ENCODE results near the gene MAML3. TPM values are rescaled to one million over a fixed set of nuclear protein-coding genes. Genes with fewer than 3 reads are reported as not detected.

The MAML3 gene
- polyA plus RNA-seq, 6 donors from 2014 or later, result 0.37 to 2.7 (median 1.1) TPM

DNA sequence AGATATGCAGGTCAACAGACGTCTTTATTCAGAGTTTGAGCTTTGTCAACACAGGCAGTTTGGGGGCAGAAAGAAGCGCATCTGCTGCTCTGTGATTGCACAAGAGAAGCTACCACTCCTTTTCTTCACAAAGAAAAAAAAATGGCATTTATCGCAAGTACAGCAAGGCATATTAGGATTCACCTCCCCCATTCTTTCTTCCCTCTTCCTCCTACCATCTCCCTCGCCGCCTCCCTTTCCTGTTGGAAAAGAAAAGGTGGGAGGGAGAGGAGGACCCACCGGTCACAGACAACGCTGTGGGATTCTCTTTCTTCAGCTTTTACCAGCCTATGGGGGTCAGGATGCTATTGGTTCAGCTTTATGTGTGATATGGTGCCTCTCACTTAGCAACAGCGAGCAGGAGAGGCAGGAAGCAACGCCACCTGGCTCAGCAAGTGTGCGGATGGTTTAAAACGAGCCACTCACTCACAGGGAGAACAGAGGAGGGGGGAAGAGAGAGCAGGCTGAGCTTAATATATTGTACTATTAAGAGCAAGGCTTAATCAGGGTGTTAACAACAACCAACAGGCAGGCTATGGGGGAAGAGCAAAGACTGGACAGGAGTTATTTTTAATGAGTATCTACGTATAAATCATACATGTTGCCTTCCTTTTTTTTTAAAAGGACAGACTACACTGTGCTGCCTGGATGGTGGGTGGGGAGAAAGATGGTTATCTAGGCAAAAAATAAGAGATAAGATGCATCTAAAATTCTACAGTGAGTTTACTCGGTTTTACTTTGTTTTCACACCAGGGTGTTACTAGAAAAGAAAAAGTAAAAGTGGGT, 104.7 kb downstream of the MAML3 start:
- Mint-ChIP-seq H3K36me3 (no peaks in the 10 kb centered on the region), H3K27me3 (peaks cover 0 to 3% (median 0%) of the 10 kb centered on the region in 3 donors), H3K4me3 (peak overlapping the region; percentile 60 to 92 (median 84)), H3K4me1 (peaks cover 16 to 38% (median 30%) of the 10 kb centered on the region in 3 donors), H3K9me3 (no peaks in the 10 kb centered on the region), H3K27ac (peak overlapping the region; percentile 85 to 97 (median 86))
- peak; percentile 87 for ATAC-seq (ENCODE audit: low read depth in 2 of 2)
- peak; percentile 61 for DNase-seq

DNA sequence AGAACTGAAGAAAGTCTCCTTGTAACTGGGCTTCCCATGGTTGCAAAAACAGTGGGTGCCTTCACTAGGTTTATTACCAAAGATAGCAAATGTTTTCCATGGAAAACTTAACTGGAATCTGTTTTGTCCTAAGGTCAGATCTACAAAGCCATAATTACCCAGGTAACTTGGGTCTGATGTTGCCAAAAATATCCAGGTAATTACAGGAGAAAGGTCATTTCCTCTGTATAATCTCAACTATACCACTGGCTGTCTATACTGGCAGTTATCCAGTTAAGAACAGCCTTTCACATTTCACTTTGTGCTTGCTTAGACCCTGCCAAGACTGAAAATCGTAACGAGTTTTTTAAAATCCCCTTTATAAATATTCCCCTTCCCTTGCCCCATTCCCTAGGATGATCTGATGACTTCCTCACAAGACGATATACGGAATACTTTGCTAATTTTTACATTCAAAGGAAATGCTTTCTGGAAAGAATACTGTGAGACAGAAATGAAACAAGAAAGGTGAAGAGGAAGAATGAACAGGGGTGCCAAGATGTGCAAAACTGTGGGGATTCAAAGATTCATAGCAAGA, 105.5 kb downstream of the MAML3 start:
- Mint-ChIP-seq H3K4me3 (peak overlapping the region; percentile 60 to 92 (median 84)), H3K4me1 (peaks cover 12 to 31% (median 24%) of the 10 kb centered on the region in 3 donors), H3K9me3 (no peaks in the 10 kb centered on the region), H3K27ac (peak overlapping the region; percentile 49 to 97 (median 86)), H3K36me3 (no peaks in the 10 kb centered on the region), H3K27me3 (peaks cover 0 to 3% (median 0%) of the 10 kb centered on the region in 3 donors)
- ATAC-seq (ENCODE audit: low read depth in 2 of 2) (no peak), DNase-seq (no peak)

DNA sequence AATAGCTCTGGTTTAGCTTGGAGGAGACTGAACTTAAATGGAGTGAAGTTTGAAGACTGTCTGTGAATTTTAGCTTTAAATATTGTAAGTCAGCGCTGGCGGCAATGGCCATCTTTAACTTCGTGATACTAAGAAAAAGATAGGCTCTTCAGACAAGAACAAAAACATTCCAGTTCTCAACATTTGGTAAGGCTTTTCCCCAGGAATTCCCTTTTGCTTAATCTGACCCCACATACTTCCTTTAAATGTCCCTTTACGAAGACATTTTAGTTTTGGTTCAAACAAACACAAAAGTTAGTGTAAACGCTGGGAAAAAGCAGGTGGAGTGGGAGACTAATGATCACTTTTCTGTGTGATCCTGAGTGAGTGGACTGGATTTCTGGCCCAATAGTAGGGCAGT, 106.2 kb downstream of the MAML3 start:
- Mint-ChIP-seq H3K9me3 (no peaks in the 10 kb centered on the region), H3K27me3 (peaks cover 0 to 3% (median 0%) of the 10 kb centered on the region in 3 donors), H3K27ac (peak overlapping the region in 2 of 6 donors; percentile 23 to 52), H3K4me1 (peaks cover 15 to 24% (median 19%) of the 10 kb centered on the region in 3 donors), H3K4me3 (no peak overlapping the region), H3K36me3 (no peaks in the 10 kb centered on the region)
- no peak for DNase-seq
- no peak for ATAC-seq (ENCODE audit: low read depth in 2 of 2)

DNA sequence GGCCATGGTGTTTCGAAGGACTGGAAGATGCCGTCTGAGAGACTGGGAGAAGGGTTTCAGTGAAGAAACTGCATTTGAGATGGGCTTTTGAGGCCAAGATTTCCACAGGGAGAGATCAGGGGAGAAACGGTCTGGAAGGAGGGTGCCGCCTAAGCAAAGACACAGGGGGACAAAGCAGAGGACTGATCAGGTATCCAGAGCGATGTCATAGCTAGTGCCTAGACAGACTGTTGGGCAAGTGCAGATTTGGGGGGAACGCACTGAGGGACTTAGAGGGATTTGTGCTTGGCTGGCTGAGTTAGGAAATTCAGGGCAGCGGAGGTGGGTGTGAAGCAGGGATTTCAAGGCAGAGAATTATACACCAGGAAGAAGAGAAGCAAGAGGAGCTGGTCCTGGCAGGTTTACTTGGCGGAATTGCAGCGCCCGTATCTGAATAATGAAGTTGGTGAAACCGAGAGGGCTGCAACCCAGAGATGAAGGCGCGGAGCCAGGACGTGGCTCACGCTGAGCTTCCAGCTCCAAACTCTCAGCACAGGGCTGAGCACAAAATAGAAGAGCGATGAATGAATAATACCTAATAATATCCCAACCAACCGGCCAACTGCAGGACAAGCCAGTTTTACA, 106.9 kb downstream of the MAML3 start:
- Mint-ChIP-seq H3K27ac (peak overlapping the region in 3 of 6 donors; percentile 41 to 57 (median 52)), H3K27me3 (peaks cover 0 to 3% (median 0%) of the 10 kb centered on the region in 3 donors), H3K4me3 (peak overlapping the region in 2 of 8 donors; percentile 4 to 57), H3K36me3 (no peaks in the 10 kb centered on the region), H3K9me3 (no peaks in the 10 kb centered on the region), H3K4me1 (peaks cover 15 to 23% (median 19%) of the 10 kb centered on the region in 3 donors)
- ATAC-seq (ENCODE audit: low read depth in 2 of 2), result no peak
- DNase-seq, result no peak

DNA sequence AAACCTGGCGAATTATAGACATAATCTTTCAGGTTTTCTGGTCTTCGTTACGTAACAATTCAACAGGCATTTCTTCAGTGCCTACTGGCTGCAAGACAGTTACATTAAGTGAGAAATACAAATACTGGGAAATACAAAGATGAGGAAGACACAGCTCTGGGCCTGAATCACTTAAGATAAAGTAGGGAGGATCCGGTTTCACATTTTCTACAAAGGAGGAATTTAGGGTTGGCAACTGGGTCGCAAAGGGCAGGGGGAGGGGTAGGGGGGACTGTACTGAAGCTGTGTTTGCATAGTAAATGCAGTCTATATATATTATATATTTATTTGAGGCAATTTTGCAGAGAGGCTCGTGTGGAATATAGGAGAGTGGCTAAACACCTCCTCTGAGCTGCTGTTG, 107.4 kb downstream of the MAML3 start:
- ATAC-seq (ENCODE audit: low read depth in 2 of 2), result no peak

DNA sequence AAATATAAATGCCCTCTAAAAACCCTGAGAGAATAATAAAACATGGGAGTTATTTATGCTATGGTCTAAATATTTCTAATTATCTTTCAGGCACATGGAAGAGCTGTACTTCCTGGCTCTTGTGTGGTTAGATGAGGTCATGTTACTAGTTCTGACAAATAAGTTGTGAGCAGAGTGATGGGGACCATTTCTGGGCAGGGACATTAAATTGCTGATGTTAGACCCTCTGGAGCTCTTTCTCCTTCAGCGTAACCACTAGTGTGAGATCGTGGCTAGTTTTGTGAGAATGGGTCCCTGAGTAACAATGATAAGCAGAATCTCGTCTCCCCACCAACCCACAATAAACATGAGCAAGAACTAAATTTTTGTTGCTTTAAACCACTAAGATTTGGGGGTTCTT, 108.0 kb downstream of the MAML3 start:
- Mint-ChIP-seq H3K27ac (peak overlapping the region in 2 of 6 donors; percentile 8 to 53), H3K36me3 (no peaks in the 10 kb centered on the region), H3K9me3 (no peaks in the 10 kb centered on the region), H3K4me1 (peaks cover 15 to 20% (median 19%) of the 10 kb centered on the region in 3 donors), H3K4me3 (no peak overlapping the region), H3K27me3 (peaks cover 0 to 3% (median 0%) of the 10 kb centered on the region in 3 donors)
- ATAC-seq (ENCODE audit: low read depth in 2 of 2), result no peak
- DNase-seq, result no peak

More for the DNA sequence above, 107.4 kb downstream of the MAML3 start:
- no peaks in the 10 kb centered on the region for H3K36me3 Mint-ChIP-seq
- H3K27ac Mint-ChIP-seq, result peak overlapping the region in 2 of 6 donors; percentile 8 to 53
- H3K4me3 Mint-ChIP-seq, result no peak overlapping the region
- no peaks in the 10 kb centered on the region for H3K9me3 Mint-ChIP-seq
- no peak for DNase-seq
- peaks cover 0 to 3% (median 0%) of the 10 kb centered on the region in 3 donors for H3K27me3 Mint-ChIP-seq
- peaks cover 15 to 20% (median 19%) of the 10 kb centered on the region in 3 donors for H3K4me1 Mint-ChIP-seq

DNA sequence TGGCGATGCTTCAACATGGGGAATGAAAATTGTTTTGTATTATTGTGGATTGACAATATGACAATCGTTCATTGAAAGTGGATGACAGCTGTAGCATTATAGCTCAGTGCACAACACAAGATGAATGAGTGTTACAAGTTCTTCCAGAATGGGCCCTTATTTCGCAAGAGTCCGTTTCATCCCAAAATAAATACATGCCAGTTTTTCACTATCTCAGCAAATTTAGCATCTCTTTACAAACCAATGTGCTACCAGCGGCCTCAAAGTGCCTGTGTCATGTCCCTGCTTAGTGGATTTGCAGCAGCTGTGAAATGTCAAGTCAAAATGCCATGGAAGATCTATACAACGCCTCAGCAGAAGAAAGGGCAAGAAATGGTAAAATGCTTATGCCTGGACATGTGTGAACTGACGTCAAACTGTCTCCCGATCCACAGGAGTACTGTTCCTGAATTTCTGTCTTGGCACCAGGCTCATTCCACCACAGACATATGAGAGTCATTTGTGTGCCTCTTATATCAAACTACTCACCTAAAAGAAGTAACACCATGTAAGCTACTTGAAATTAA, 109.6 kb downstream of the MAML3 start:
- Mint-ChIP-seq H3K27ac (peak overlapping the region in 1 of 6 donors; percentile 15), H3K27me3 (peaks cover 0 to 8% (median 0%) of the 10 kb centered on the region in 3 donors), H3K4me3 (no peak overlapping the region), H3K36me3 (no peaks in the 10 kb centered on the region), H3K4me1 (peaks cover 13 to 17% (median 13%) of the 10 kb centered on the region in 3 donors), H3K9me3 (no peaks in the 10 kb centered on the region)
- ATAC-seq (ENCODE audit: low read depth in 2 of 2), result no peak
- no peak for DNase-seq

DNA sequence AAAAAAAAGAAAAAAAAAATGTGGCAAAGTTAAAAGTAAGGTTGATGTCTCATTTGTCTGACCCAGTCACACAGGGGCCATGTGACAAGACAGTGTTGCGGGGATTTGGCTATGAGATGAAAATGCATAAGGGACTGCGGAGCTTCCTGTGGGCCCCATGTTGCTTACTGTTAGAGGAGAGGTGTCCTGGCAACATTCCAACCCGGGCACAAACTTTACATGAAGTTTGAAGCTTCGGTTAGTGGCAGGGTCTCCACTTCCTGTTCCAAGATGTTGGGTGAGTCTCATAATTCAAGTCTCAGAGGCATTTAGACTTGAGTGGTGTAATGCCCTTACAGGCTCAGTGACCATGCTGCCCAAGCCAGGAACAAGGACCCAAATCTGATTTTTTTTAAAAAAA, 111.3 kb downstream of the MAML3 start:
- Mint-ChIP-seq H3K9me3 (no peaks in the 10 kb centered on the region), H3K4me3 (no peak overlapping the region), H3K4me1 (peaks cover 3 to 7% (median 4%) of the 10 kb centered on the region in 3 donors), H3K27ac (peak overlapping the region in 2 of 6 donors; percentile 26 to 52), H3K27me3 (peaks cover 0 to 6% (median 0%) of the 10 kb centered on the region in 3 donors), H3K36me3 (no peaks in the 10 kb centered on the region)
- no peak for ATAC-seq (ENCODE audit: low read depth in 2 of 2)
- DNase-seq, result no peak

DNA sequence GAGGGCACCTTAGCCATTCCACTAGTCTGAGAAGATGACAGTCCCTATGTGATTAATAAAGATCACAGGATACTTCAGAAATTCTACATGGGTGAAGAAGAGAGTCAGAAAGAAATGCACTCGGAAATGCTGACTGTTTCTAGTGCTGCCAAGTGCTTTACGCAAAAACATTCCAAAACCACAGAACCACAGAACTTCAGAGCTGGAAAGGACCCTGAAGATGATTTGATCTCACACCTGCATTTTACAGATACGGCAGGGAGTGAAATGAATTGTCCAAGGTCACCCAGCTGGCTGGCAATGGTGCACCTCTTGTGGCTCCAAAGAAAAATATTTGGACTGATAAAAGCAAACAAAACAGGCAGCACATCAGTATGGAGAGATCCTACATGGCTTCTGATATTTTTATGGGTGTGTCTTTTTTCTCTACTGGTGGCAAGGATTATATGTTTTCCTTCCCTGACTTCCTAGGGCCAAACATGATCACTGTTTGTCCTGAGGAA, 115.9 kb downstream of the MAML3 start:
- H3K36me3 Mint-ChIP-seq, result no peaks in the 10 kb centered on the region
- H3K4me1 Mint-ChIP-seq, result peaks cover 0 to 4% (median 2%) of the 10 kb centered on the region in 3 donors
- H3K27ac Mint-ChIP-seq, result no peak overlapping the region
- ATAC-seq (ENCODE audit: low read depth in 2 of 2) (no peak), DNase-seq (no peak)
- no peaks in the 10 kb centered on the region for H3K9me3 Mint-ChIP-seq
- H3K4me3 Mint-ChIP-seq, result no peak overlapping the region
- H3K27me3 Mint-ChIP-seq, result peaks cover 0 to 6% (median 4%) of the 10 kb centered on the region in 3 donors

DNA sequence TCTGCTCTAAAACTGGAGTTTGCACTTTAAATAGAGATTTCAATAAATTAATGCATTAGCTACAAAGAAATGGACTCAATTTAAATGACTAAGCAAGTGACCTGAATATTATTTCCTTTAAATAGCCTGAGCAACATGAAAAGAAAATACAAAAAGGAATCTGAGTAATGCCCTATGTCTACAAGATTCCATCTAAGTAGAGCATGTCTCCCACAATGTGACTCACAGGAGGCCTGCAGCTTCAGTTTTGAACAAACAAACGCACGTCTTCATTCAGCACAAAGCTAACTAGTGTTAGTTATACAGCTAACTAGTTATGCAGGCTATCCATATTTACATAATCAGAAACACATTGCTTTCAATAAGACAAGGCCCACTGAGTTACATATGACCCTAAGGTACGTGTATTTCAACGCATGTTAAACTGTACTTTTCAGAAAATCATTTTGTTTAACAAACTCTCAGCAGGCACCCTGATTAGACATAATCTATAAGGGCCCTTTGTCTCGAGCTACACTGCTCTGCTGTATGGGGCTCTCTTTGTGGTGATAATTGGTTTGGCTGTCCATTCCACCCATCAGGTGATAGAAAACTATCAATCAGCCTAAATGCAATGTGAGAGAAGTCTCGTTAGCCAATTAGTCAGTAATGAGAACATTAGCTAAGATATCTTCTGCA, 116.5 kb downstream of the MAML3 start:
- DNase-seq (no peak), ATAC-seq (ENCODE audit: low read depth in 2 of 2) (no peak)
- Mint-ChIP-seq H3K9me3 (no peaks in the 10 kb centered on the region), H3K27ac (no peak overlapping the region), H3K36me3 (no peaks in the 10 kb centered on the region), H3K4me1 (peaks cover 0 to 1% (median 0%) of the 10 kb centered on the region in 3 donors), H3K4me3 (no peak overlapping the region), H3K27me3 (peaks cover 0 to 6% (median 6%) of the 10 kb centered on the region in 3 donors)

DNA sequence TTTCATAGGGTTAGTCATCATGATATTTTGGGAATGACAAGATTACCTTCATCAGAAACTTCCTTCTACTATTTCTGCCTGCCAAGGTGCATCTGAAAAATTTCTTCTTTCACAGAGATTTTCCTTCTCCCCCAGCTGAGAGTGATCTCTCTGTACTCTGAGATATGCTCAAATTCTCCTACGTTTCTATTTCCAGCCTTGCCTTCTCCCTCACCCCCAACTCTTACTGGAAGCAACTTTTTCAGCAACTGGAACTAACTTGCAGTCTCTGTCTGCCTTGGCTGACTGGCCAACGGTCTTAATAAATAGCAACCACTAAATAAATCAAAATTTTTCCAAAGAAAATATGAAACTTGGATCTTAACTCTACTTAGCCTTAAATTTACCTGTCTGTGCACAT, 122.3 kb downstream of the MAML3 start:
- DNase-seq (no peak), ATAC-seq (ENCODE audit: low read depth in 2 of 2) (no peak)
- Mint-ChIP-seq H3K27me3 (peaks cover 6 to 9% (median 7%) of the 10 kb centered on the region in 3 donors), H3K4me1 (peaks cover 2 to 11% (median 11%) of the 10 kb centered on the region in 3 donors), H3K27ac (no peak overlapping the region), H3K36me3 (peaks cover 5 to 7% of the 10 kb centered on the region in 2 donors), H3K4me3 (no peak overlapping the region), H3K9me3 (no peaks in the 10 kb centered on the region)

DNA sequence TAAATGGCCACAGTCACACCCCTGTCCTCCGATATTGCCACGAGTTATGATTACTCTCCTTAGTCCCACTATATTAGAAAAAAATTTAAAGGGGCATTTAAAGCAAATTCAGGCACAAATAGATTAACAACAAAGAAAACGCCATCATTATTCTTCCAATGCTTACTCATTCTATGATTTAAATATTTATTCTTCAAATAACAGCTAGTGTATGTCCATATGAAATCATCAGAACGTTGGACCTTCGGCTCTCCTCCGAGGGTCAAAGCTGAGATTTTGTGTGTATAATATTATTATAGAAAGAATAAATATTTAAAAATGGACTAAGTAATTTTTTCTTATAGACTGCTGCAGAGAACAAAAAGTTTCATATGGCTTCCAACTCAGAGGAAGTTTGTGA, 122.9 kb downstream of the MAML3 start:
- peaks cover 5 to 7% of the 10 kb centered on the region in 2 donors for H3K36me3 Mint-ChIP-seq

More for the DNA sequence above, 122.9 kb downstream of the MAML3 start:
- DNase-seq, result no peak
- Mint-ChIP-seq H3K4me1 (peaks cover 2 to 11% (median 11%) of the 10 kb centered on the region in 3 donors), H3K4me3 (no peak overlapping the region), H3K9me3 (no peaks in the 10 kb centered on the region), H3K27me3 (peaks cover 6 to 9% (median 7%) of the 10 kb centered on the region in 3 donors), H3K27ac (no peak overlapping the region)
- no peak for ATAC-seq (ENCODE audit: low read depth in 2 of 2)
